Lower leg skin (tissue), 3 donors: ENCODE data around the gene KIF1B.

ENCODE experiments used
- POLR2A ChIP-seq, 2 donors: fragments of 450-650 bp; IDR thresholded peaks; one replicate each; pipeline ENCODE4 v1.6.1; 2016 to 2017; ENCODE audit warnings: antibody characterized with exemption in 2 of 2, mild to moderate bottlenecking in 1 of 2, moderate library complexity in 1 of 2
- TF ChIP-seq, protein P1 (sequence below), 3 donors: fragments of 450-650 bp; IDR thresholded peaks; one replicate each; pipeline ENCODE4 v1.5.1; 2016; ENCODE audit warnings: antibody characterized with exemption in 3 of 3, mild to moderate bottlenecking in 3 of 3, moderate library complexity in 2 of 3

DNA sequence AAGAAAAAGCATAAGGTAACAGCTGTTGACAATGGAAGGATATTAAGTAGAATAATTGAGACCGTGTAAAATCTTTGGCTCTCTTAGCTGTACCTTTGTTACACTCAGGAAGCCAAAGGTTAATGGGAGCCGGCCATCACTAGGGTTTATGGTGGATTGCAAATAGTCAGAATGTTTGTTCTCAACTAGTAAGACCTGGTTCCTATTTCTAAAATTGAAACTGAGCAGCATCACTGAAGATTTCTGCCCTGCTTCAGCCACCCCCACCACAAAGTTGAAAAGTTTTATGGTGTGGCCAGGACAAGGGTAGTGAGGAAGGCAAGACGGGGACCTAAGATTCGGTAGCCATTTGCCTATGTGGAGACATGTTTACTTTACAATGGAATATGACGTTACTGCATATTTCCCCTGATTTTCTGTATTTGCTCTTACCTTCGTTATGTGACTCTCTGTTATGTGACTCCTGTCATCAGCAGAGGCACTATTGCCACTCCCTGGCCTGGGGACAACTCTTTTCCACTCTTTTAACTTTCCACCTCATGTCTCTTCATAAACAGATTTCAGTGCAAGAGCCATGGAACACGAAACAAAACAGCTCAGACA, 41.4 kb upstream of the KIF1B start:
- TF ChIP-seq, protein P1, sequence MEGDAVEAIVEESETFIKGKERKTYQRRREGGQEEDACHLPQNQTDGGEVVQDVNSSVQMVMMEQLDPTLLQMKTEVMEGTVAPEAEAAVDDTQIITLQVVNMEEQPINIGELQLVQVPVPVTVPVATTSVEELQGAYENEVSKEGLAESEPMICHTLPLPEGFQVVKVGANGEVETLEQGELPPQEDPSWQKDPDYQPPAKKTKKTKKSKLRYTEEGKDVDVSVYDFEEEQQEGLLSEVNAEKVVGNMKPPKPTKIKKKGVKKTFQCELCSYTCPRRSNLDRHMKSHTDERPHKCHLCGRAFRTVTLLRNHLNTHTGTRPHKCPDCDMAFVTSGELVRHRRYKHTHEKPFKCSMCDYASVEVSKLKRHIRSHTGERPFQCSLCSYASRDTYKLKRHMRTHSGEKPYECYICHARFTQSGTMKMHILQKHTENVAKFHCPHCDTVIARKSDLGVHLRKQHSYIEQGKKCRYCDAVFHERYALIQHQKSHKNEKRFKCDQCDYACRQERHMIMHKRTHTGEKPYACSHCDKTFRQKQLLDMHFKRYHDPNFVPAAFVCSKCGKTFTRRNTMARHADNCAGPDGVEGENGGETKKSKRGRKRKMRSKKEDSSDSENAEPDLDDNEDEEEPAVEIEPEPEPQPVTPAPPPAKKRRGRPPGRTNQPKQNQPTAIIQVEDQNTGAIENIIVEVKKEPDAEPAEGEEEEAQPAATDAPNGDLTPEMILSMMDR (IDR thresholded peaks at IDR 0.05): no peak
- no peak for TF ChIP-seq POLR2A (IDR thresholded peaks at IDR 0.05)
